Ectodermal cell (in vitro differentiated cells): ENCODE measurements around the gene CATSPER4.

Experiments
- H3K27ac ChIP-seq: 2 replicates; pipeline ENCODE4 v1.7.0; 2013; ENCODE audit warnings: mild to moderate bottlenecking, low read depth, low read length; ENCODE audit not compliant: insufficient read depth, poor library complexity, severe bottlenecking
- H3K27me3 ChIP-seq: 2 replicates; pipeline ENCODE4 v1.7.0; 2013; ENCODE audit warnings: mild to moderate bottlenecking, low read length; ENCODE audit not compliant: insufficient read depth, control insufficient read depth, poor library complexity, severe bottlenecking
- H3K36me3 ChIP-seq: one replicate; pipeline ENCODE4 v1.7.0; 2013; ENCODE audit warnings: low read length; ENCODE audit not compliant: control insufficient read depth, insufficient read depth
- H3K4me1 ChIP-seq: one replicate; pipeline ENCODE4 v1.7.0; 2013; ENCODE audit warnings: low read length; ENCODE audit not compliant: control insufficient read depth, insufficient read depth
- H3K4me3 ChIP-seq: 2 replicates; pipeline ENCODE4 v1.7.0; 2013; ENCODE audit warnings: low read depth, low read length, control low read depth; ENCODE audit not compliant: insufficient read depth
- H3K9me3 ChIP-seq: 2 replicates; pipeline ENCODE4 v1.7.0; 2013; ENCODE audit warnings: mild to moderate bottlenecking, low read length, moderate library complexity; ENCODE audit not compliant: control insufficient read depth
- WGBS, 2 experiments: methylation state at CpG; one replicate each; pipeline ENCODE4 v1.1.7; 2013; ENCODE audit warnings: missing lambda C conversion rate in 2 of 2; 5-methylcytosine and 5-hydroxymethylcytosine counted together

Gene CATSPER4

DNA sequence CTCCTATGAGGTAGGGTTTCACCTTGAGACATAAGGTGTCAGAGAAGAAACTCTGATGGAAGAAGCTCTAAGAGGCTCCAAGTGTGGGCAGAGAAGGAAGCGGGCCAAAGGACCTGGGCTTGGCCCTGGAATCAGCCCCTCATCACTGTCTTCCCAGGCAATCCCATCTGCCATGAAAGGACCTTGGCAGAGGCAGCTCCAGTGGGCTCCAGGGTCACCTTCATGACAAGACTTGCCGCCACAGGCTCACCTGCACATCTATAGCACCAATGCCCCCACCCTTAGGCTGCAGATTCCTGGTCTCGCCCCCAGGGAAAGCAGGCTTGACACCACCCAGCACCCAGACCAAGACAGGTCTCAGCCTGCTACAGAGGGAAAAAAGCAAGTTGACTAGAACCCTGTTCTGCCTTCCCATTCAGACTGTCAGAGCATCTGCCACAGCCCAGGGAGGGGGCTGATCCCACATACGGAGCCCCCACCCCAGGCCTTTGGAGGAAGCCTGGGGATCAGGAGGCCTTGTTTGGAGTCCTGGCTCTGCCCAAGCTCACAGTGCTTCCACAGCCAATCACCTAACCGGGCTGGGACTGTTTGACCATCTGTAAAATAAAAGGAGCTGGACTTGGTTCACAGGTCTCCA is 32.0 kb upstream of the CATSPER4 start:
- Histone ChIP-seq H3K4me3 (no peak overlapping the region), H3K9me3 (no peaks in the 10 kb centered on the region), H3K27me3 (peaks cover 76% of the 10 kb centered on the region), H3K4me1 (peaks cover 51% of the 10 kb centered on the region), H3K27ac (no peak overlapping the region), H3K36me3 (no peaks in the 10 kb centered on the region)
- WGBS, 2 experiments: 70 to 71% methylated on average over 5 of the region's 5 CpGs

DNA sequence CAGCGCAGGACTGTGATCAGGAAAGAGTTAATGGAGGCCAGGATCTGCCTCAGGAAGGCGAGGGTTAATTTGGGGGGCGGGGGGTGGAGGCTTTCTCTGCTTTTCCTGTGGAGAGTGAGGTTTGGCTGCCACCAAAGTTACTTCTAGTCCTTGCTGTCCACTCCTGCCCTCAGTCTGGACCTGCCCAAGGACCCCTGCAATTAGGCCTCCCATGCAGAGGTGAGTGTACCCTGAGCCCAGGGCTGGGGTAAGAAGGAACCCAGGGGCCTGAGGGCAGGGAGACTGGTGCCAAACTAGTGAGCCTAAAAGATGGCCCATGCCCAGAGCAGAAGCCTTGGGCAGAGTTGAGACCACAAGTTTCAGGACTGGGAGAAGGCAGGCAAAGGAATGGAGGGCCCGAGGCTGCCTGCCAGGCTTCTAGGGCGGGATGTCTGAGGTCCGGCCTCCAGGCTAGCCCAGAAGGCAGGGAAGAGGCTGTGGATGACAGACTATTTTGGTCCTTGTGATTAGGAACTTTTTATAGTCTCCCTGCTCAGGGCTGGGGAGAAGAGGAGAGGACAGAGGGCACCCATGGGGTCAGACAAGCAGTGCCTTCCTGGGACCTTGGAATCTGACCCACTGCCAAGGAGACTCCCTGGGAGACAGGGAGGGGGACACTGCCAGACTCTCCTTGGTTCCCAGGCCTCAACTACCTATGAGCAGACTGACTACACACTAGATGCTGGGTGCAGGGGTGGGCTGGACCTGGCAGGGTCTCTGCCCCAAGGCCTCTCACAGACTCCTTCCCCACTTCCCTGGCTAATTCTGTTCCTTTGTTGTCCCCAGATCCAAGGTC is 31.3 kb upstream of the CATSPER4 start, which contains the start of gene FAM110D:
TSS of gene FAM110D (plus strand) at position 172 of the 835 bp plus-strand sequence. CDS start 2,213 bp downstream, outside the sequence.
- Histone ChIP-seq H3K4me1 (peaks cover 51% of the 10 kb centered on the region), H3K27me3 (peaks cover 81% of the 10 kb centered on the region), H3K27ac (no peak within 1 kb of the TSS), H3K9me3 (no peaks in the 10 kb centered on the region), H3K4me3 (no peak within 1 kb of the TSS), H3K36me3 (no peaks in the 10 kb centered on the region)
- 29 to 31% methylated on average over 6 of the region's 6 CpGs for WGBS, 2 experiments

DNA sequence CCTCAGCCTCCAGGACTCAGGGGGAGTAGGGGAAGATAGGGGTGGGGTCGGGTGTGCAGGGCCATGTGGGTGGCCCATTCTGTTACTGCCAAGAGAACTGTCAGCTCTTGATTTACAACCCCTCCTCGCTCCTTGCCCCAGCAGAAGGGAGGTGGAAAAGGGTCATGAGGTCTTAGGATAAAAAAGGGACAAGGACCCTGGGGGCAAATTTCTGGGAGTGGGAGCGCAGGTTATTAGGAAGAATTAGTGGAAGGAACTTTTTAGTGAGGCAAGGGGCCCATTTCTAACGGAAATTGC is 30.7 kb upstream of the CATSPER4 start:
- H3K27me3 ChIP-seq: peaks cover 85% of the 10 kb centered on the region
- H3K27ac ChIP-seq: no peak overlapping the region
- H3K9me3 ChIP-seq: no peaks in the 10 kb centered on the region
- WGBS, 2 experiments: 65 to 66% methylated on average over 4 of the region's 4 CpGs
- no peak overlapping the region for H3K4me3 ChIP-seq
- H3K36me3 ChIP-seq: no peaks in the 10 kb centered on the region
- H3K4me1 ChIP-seq: peaks cover 53% of the 10 kb centered on the region

DNA sequence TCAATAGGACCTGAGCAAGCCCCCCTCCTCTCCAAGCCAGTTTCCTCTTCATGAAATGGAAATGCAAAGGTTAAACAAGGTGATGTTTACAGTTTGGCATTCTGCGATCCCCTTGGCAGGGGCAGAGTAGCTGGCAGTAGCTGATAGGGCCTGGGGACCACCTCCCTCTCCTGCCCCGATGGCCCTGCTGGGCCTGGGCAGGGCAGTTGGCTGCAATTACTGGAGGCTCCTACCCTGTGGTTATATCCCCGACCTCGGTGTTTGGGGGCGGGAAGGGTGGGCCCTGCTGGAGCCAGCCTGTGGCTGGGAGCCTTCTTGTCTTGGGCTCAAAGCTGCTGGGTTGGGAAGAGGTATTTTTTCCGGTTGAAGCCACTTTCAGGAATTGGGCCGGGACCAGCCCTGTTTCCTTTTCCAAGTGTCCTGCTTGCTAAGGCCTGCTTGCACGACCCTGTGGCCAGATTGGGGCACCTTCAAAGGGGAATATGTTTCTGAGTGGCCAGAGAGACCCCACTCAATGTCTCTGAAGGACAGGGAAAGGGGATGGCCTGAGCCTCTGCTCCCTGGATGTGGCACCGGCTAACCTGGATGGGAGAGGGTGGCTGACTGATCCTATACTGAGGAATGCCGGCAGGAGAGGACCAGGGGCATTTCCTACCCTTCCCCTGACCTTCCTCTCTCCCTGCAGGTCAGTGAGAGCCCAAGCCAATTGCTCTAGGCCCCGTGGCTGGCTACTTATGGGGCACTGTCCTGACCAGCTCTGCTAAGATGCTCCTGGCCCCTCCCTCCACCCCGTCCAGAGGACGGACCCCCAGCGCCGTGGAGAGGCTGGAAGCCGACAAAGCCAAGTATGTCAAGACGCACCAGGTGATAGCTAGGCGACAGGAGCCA is 29.6 kb upstream of the CATSPER4 start:
- H3K36me3 ChIP-seq: no peaks in the 10 kb centered on the region
- H3K4me3 ChIP-seq: peak overlapping the region; percentile 44
- peaks cover 56% of the 10 kb centered on the region for H3K4me1 ChIP-seq
- H3K9me3 ChIP-seq: no peaks in the 10 kb centered on the region
- WGBS, 2 experiments: 27 to 29% methylated on average over 18 of the region's 18 CpGs
- peaks cover 88% of the 10 kb centered on the region for H3K27me3 ChIP-seq
- no peak overlapping the region for H3K27ac ChIP-seq

DNA sequence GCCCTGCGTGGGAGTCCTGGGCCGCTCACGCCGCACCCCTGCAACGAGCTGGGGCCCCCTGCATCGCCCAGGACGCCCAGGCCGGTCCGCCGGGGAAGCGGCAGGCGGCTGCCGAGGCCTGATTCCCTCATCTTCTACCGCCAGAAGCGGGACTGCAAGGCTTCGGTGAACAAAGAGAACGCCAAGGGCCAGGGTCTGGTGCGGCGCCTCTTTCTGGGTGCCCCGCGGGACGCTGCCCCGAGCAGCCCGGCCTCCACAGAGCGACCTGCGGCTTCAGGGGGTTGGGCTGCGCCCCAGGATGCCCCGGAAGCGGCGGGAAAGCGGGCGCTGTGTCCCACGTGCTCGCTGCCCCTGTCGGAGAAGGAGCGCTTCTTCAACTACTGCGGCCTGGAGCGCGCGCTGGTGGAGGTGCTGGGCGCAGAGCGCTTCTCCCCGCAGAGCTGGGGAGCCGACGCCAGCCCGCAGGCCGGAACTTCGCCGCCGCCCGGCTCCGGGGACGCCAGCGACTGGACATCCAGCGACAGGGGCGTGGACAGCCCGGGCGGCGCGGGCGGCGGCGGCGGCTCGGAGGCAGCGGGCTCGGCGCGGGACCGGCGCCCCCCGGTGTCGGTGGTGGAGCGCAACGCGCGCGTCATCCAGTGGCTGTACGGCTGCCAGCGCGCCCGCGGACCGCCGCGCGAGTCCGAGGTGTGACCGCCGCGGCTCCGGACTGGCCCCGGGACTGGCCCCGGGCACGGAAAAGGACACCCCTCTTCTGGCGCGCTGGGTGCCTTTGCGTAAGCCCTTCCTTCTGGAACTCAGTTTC is 28.8 kb upstream of the CATSPER4 start:
- H3K27me3 ChIP-seq: peaks cover 85% of the 10 kb centered on the region
- 1% methylated on average over 98 of the region's 98 CpGs for WGBS, 2 experiments
- no peak overlapping the region for H3K27ac ChIP-seq
- peaks cover 50% of the 10 kb centered on the region for H3K4me1 ChIP-seq
- no peaks in the 10 kb centered on the region for H3K36me3 ChIP-seq
- H3K9me3 ChIP-seq: no peaks in the 10 kb centered on the region
- H3K4me3 ChIP-seq: peak overlapping the region; percentile 44

DNA sequence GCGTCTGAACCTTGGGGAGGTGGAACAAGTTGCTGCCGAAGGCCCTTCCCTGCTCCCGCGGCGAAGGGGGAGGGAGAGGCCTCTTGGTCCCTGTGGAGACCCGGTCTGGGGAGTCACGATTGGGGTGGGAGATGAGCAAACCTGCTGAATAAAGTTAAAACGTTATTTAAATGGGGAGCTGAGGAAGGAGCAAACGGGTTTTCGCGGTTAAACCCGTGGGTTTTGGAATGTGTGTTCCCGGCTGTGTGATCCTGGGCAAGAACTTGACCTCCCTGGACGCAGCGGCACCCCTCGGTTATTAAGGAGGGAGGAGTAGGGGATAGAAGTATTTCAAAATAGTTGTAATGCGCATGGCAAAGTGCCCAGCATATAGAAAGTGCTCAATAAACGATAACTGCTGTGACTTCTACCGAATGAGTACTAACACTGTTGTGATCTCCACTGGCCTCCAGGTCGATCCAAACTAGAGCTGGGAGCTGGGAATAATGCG is 28.1 kb upstream of the CATSPER4 start:
- Histone ChIP-seq H3K36me3 (no peaks in the 10 kb centered on the region), H3K27me3 (peaks cover 79% of the 10 kb centered on the region), H3K9me3 (no peaks in the 10 kb centered on the region), H3K27ac (no peak overlapping the region), H3K4me3 (peak overlapping the region; percentile 44), H3K4me1 (peaks cover 44% of the 10 kb centered on the region)
- 29 to 33% methylated on average over 21 of the region's 21 CpGs for WGBS, 2 experiments

DNA sequence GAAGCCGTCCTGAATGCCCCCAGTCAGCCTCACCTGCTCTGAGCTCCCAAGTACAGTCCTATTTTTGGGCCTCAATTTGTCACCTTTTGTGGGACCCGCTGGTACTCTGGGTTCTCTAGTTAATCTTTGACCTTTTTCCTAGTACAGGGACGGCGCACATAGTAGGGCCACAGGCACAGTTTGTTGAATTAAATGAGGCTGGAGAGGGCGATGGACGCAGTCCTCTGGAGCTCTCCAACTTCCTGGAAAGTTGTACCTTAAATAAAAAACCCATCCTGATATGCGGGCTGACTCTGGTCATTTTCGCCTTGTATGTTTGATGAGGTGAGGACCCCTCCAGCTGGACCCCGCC is 26.7 kb upstream of the CATSPER4 start:
- Histone ChIP-seq H3K27ac (no peak overlapping the region), H3K4me3 (peak overlapping the region; percentile 34), H3K9me3 (no peaks in the 10 kb centered on the region), H3K36me3 (no peaks in the 10 kb centered on the region), H3K27me3 (peaks cover 67% of the 10 kb centered on the region), H3K4me1 (peaks cover 43% of the 10 kb centered on the region)
- WGBS, 2 experiments: 88 to 89% methylated on average over 9 of the region's 9 CpGs

DNA sequence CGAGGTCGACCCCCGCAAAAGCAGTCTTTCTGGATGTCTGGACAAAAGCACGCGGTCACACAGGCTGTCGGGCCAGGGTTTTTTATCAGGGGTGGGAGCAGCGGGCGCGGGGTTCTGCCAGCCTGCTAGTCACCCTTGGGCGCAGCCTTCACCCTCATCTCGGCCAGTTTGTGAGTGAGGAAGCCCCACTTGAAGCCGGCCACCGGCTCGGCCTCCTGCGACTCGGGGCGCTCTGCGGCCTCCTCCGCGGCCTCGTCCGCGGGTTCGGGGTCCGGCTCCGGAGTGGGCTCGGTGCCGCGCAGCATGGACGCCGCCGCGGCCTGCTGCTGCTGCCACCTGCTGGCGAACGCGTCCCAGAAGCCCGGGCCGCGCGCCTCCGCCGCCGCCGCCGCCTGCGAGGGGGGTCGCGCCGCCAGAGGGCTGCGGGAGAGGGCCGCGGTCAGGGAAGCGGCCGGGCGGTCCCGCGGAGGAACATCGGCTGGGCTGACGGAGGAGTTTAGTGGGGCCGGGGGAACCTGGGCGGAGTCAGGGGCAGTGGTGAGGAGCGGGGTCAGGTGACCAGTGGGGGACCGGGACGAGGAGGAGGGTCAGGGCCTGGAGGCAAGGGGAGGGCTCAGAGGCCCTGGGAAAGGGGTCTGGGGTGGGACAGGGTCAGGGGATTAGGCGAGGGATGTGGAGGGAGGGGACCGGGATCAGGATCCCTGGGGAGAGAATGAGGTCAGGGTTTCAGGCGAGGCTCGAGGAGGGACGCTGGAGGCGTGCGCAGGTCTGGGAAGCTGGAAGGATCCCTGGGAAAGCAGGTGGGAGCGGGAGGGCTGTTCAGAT is 26.2 kb upstream of the CATSPER4 start:
- H3K27ac ChIP-seq: peak overlapping the region; percentile 26
- peaks cover 67% of the 10 kb centered on the region for H3K27me3 ChIP-seq
- peak overlapping the region; percentile 34 for H3K4me3 ChIP-seq
- H3K9me3 ChIP-seq: no peaks in the 10 kb centered on the region
- no peaks in the 10 kb centered on the region for H3K36me3 ChIP-seq
- peaks cover 43% of the 10 kb centered on the region for H3K4me1 ChIP-seq
- 10% methylated on average over 72 of the region's 72 CpGs for WGBS, 2 experiments
